Measurements from ENCODE around the gene RRBP1.

DNA sequence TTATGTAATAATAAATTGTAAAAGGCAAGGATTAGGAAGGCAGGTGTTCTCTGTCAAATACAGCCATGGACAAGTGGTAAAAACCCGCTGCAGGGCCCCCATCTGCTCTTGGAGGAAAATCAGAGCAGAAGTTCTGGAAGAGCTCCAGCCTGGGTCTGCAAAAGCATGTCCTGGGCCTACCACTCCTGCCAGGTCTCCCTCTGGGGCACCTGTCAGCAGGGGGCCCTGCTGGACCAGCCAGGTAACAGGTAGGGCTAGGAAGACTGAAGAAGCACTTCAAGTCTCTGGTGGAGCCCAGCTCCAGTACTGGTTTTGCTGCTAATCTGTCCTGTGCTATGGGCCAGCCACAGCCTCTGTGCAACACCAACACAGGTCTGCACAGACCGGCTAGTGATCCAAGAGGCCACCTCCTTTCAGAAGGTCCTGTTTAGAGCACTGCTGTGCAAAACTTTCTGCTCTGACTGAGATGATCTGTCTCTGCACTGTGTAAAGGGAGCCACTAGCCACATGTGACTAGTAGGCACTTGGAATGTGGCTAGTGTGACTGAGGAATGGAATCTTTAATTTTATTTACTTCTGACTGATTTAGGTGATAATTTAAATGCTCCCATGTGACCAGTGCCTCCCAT lies 30.2 kb downstream of the RRBP1 start:
- TF ChIP-seq POLR2A (IDR thresholded peaks at IDR 0.05) = no peak
- TF ChIP-seq, protein P1, sequence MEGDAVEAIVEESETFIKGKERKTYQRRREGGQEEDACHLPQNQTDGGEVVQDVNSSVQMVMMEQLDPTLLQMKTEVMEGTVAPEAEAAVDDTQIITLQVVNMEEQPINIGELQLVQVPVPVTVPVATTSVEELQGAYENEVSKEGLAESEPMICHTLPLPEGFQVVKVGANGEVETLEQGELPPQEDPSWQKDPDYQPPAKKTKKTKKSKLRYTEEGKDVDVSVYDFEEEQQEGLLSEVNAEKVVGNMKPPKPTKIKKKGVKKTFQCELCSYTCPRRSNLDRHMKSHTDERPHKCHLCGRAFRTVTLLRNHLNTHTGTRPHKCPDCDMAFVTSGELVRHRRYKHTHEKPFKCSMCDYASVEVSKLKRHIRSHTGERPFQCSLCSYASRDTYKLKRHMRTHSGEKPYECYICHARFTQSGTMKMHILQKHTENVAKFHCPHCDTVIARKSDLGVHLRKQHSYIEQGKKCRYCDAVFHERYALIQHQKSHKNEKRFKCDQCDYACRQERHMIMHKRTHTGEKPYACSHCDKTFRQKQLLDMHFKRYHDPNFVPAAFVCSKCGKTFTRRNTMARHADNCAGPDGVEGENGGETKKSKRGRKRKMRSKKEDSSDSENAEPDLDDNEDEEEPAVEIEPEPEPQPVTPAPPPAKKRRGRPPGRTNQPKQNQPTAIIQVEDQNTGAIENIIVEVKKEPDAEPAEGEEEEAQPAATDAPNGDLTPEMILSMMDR (IDR thresholded peaks at IDR 0.05) = peak in 1 of 6 experiments; percentile 15
